Activated naive CD8-positive, alpha-beta T cell treated with anti-CD3 and anti-CD28 coated beads for 36 hours (primary cell): Measurements from ENCODE around the gene MED23. TPM values are rescaled to one million over a fixed set of nuclear protein-coding genes. Genes with fewer than 3 reads are reported as not detected.

Source experiments
- DNase-seq: peaks from one replicate; pipeline ENCODE4 v3.0.0; 2021
- H3K27ac Mint-ChIP-seq: one replicate; pipeline ENCODE4 v1.8.0; 2022; ENCODE audit warnings: mild to moderate bottlenecking, moderate library complexity, mixed read lengths
- H3K27me3 Mint-ChIP-seq: one replicate; pipeline ENCODE4 v1.8.0; 2022; ENCODE audit warnings: mild to moderate bottlenecking, mixed read lengths
- H3K36me3 Mint-ChIP-seq: one replicate; pipeline ENCODE4 v1.8.0; 2021; ENCODE audit warnings: mild to moderate bottlenecking, mixed read lengths
- H3K4me1 Mint-ChIP-seq: one replicate; pipeline ENCODE4 v1.8.0; 2021; ENCODE audit warnings: mixed read lengths
- H3K4me3 Mint-ChIP-seq: one replicate; pipeline ENCODE4 v1.8.0; 2022; ENCODE audit warnings: mild to moderate bottlenecking, moderate library complexity, mixed read lengths
- H3K9me3 Mint-ChIP-seq: one replicate; pipeline ENCODE4 v1.8.0; 2022; ENCODE audit warnings: mixed read lengths
- total RNA-seq, 2 experiments: library from RNA; stranded (reverse); gene quantifications; one replicate each; pipeline ENCODE4 v1.2.3, GENCODE V29; 2021

The MED23 gene
- total RNA-seq, 2 experiments from 2014 or later = 20.8 to 20.9 TPM

DNA sequence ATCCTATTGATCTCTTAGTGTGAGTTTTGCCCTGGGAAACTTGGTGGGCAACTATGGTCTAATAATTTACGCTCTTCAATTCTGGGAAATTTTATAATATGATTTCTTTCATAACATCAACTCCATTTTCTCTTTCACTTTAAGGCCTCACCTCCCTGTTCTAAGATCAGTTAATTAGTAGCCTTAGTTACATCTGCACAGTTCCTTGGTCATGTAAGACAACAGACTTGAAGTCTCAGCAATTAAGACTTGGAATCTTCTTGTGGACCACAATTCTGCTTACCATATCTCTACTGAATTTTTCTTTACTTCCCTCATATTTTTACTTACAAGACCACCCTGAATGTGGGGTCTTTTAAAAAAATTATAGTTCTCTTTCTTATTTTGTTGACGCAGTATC lies 17.8 kb upstream of the MED23 start:
- no peak overlapping the region for H3K4me3 Mint-ChIP-seq
- no peaks in the 10 kb centered on the region for H3K4me1 Mint-ChIP-seq
- no peak overlapping the region for H3K27ac Mint-ChIP-seq
- no peaks in the 10 kb centered on the region for H3K9me3 Mint-ChIP-seq
- no peak for DNase-seq
- H3K27me3 Mint-ChIP-seq = no peaks in the 10 kb centered on the region
- no peaks in the 10 kb centered on the region for H3K36me3 Mint-ChIP-seq

DNA sequence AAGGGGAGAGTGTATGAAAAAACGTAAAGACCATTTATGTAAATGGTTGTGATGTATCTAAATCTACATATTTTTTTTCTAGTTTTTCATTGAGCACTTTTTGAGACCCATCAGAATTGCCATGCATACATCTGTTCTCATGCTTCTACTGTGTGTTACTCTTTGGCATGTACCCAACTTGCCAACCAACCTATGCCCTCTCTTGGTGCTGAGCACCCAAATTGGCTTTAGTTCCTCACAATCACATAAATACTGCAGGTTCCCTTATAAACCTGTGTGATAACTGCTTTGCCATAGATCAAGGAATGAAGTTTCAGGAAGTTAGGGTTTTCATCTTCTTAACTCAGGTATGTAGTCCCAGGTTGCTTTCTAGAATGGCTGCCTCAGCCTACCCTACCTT lies 16.9 kb upstream of the MED23 start:
- H3K36me3 Mint-ChIP-seq = no peaks in the 10 kb centered on the region
- no peak overlapping the region for H3K27ac Mint-ChIP-seq
- H3K27me3 Mint-ChIP-seq = no peaks in the 10 kb centered on the region
- no peak overlapping the region for H3K4me3 Mint-ChIP-seq
- DNase-seq = no peak
- no peaks in the 10 kb centered on the region for H3K9me3 Mint-ChIP-seq
- no peaks in the 10 kb centered on the region for H3K4me1 Mint-ChIP-seq

DNA sequence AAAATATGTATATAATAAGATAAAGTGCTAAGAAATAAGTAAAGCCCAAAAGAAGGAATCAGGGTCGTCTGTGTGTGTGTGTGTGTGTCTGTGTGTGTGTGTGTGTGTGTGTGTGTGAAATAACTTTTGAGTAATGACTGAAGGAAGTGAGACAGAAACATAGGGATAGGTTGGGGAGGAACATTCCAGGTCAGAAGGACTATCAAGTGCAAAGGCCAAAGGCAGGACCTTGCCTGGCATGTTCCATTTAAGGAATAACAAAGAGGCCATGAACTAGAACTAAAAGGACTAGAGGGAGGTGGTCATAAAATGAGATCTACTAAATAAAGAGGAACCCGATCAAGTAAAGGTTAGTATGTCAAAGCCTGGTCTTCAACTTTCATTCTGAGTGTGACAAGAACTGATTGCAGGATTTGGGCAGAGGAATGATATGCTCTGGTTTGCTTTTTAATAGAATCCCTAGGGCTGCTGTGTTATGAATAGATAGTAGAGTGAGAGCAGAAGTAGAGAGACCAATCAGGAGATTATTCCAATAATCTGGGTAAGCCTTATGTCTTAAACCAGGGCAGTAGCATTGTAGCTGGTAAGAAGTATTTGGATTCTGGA lies 15.9 kb upstream of the MED23 start:
- no peak overlapping the region for H3K4me3 Mint-ChIP-seq
- no peaks in the 10 kb centered on the region for H3K36me3 Mint-ChIP-seq

DNA sequence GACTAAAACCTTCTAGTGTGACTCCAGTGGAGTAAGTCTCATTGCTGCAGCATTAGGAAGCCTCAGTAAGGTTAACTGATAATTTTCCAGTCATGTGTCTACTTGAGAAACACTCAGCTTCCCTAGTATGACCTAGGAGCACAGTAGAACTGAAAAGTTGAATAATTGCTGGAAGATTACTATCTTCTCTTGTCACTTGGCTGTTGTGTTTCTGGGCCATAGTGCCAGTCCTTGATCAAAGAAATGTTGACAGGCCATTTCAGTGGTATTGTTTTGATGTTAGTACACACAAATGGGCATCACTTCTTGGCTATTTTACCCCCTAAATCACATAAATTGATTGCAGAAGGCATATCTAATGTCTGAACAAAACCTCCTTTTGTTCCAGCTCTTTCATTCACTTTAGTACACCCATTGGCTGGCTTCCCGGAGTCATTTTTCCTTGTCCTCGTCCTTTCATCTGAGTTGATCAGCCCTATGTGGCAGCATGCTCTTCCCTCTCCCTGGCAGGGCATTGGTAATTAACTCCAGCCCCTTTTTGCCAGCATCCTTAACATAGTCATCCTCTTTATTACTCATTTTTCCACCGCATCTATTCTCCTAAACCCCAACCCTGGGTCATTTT lies 15.1 kb upstream of the MED23 start:
- H3K27me3 Mint-ChIP-seq = no peaks in the 10 kb centered on the region
- H3K36me3 Mint-ChIP-seq = no peaks in the 10 kb centered on the region
- H3K9me3 Mint-ChIP-seq = no peaks in the 10 kb centered on the region
- no peak overlapping the region for H3K27ac Mint-ChIP-seq
- DNase-seq = no peak
- no peaks in the 10 kb centered on the region for H3K4me1 Mint-ChIP-seq
- no peak overlapping the region for H3K4me3 Mint-ChIP-seq

More for the DNA sequence above, 15.9 kb upstream of the MED23 start:
- no peaks in the 10 kb centered on the region for H3K4me1 Mint-ChIP-seq
- no peaks in the 10 kb centered on the region for H3K9me3 Mint-ChIP-seq
- no peaks in the 10 kb centered on the region for H3K27me3 Mint-ChIP-seq
- DNase-seq = no peak
- no peak overlapping the region for H3K27ac Mint-ChIP-seq

DNA sequence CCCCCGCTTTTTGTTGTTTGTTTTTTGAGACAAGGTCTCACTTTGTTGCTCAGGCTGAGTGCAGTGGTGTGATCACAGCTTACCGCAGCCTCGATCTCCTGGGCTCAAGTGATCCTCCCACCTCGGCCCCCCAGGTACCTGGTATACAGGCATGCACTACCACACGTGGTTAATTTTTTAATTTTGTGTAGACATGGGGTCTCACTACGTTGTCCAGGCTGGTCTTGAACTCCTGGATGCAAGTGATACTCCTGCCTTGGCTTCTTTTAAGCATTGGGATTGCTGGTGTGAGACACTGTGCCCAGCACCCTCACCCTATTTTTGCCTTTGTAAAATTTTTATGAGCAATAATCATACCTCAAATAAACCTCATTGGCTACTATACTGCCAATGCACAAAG lies 14.5 kb upstream of the MED23 start:
- H3K4me1 Mint-ChIP-seq = no peaks in the 10 kb centered on the region
- no peaks in the 10 kb centered on the region for H3K36me3 Mint-ChIP-seq
- no peaks in the 10 kb centered on the region for H3K27me3 Mint-ChIP-seq
- H3K27ac Mint-ChIP-seq = no peak overlapping the region
- no peak overlapping the region for H3K4me3 Mint-ChIP-seq
- no peak for DNase-seq
- H3K9me3 Mint-ChIP-seq = no peaks in the 10 kb centered on the region

GRCh38 chr6:131641554-131641953 lies 13.5 kb upstream of the MED23 start:
- Mint-ChIP-seq H3K27ac (no peak overlapping the region), H3K36me3 (no peaks in the 10 kb centered on the region), H3K9me3 (no peaks in the 10 kb centered on the region), H3K4me1 (no peaks in the 10 kb centered on the region), H3K27me3 (no peaks in the 10 kb centered on the region), H3K4me3 (no peak overlapping the region)
- DNase-seq = no peak

DNA sequence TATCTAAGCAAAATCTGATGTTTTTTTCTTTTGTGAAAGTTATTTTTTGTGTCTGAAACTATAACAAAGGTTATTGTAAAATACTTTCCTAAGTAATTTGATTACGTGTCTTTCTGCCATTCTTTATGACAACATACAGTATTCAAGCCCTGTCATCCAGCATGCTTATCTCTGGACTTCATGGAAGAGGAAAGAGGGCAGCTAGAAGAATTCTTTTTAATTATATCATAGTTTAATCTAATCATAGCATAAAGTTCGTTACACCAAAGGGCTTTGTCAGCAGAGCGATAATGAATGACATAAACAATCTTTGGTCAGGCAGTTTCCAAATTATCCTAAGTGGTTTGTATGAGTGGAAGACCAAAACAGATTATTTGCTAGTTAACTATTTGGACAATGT lies 12.5 kb upstream of the MED23 start:
- Mint-ChIP-seq H3K9me3 (no peaks in the 10 kb centered on the region), H3K27ac (no peak overlapping the region), H3K4me3 (no peak overlapping the region), H3K27me3 (no peaks in the 10 kb centered on the region), H3K36me3 (no peaks in the 10 kb centered on the region), H3K4me1 (no peaks in the 10 kb centered on the region)
- DNase-seq = no peak

- no peak for DNase-seq
- H3K27me3 Mint-ChIP-seq = no peaks in the 10 kb centered on the region
- H3K4me1 Mint-ChIP-seq = no peaks in the 10 kb centered on the region
- H3K36me3 Mint-ChIP-seq = no peaks in the 10 kb centered on the region
- no peak overlapping the region for H3K27ac Mint-ChIP-seq
- H3K4me3 Mint-ChIP-seq = no peak overlapping the region
- H3K9me3 Mint-ChIP-seq = no peaks in the 10 kb centered on the region
These were observed 12.1 kb upstream of the MED23 start for GRCh38 chr6:131640100-131640499.

- no peaks in the 10 kb centered on the region for H3K9me3 Mint-ChIP-seq
- DNase-seq = no peak
- no peak overlapping the region for H3K4me3 Mint-ChIP-seq
- no peaks in the 10 kb centered on the region for H3K4me1 Mint-ChIP-seq
- H3K27ac Mint-ChIP-seq = no peak overlapping the region
- H3K27me3 Mint-ChIP-seq = no peaks in the 10 kb centered on the region
- no peaks in the 10 kb centered on the region for H3K36me3 Mint-ChIP-seq
These were observed 10.0 kb upstream of the MED23 start for GRCh38 chr6:131638013-131638412.

- no peak within 1 kb of the TSS for H3K4me3 Mint-ChIP-seq
- no peak for DNase-seq
- H3K9me3 Mint-ChIP-seq = no peaks in the 10 kb centered on the region
- no peak within 1 kb of the TSS for H3K27ac Mint-ChIP-seq
- H3K4me1 Mint-ChIP-seq = no peaks in the 10 kb centered on the region
- no peaks in the 10 kb centered on the region for H3K27me3 Mint-ChIP-seq
- no peaks in the 10 kb centered on the region for H3K36me3 Mint-ChIP-seq
These were observed 9.1 kb upstream of the MED23 start, which contains the start of gene ENPP3 for GRCh38 chr6:131636880-131637792. Gene ENPP3 (plus strand): TSS chr6:131637302. CDS start chr6:131637385, 83 bp downstream.

DNA sequence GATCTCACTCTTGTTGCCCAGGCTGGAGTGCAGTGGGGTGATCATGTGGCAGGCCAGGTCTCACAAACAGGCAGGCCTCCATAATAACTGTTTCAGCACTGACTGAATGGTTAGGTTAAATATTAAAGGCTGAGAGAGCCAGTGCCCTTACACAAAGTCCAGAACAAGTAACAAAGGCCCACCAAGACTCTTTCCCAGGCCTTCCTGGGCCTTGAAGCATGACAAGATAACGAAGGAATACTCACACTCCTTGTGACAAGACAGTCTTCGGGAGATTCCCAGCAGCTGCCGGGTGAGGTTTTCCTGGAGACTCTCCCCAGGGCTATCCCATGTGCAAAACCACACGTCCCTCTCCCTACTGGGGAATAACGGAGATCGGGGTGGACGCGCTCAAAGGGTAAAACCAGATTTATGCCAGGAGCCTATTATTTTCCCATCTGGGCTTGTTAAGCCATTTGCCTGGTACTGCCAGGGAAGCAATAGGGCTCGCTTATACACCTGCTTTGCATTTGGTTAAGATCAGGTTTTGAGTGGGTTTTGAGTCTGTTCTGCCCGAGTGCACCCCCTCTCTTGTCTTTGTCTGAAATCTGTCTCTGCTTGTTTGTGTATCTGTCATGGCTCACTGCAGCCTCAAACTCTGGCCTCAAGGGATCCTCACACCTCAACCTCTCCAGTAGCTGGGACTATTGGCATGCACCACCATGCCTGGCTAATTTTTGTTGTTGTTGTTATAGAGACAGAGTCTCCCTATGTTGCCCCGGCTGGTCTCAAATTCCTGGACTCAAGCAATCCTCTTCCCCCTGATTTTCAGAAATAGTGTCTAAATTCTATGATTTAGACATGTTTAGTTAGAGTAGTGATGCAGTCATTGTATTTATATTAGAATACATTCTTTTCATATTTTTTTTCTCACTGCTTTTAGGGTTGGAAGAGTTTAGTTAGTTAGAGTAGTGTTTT lies 7.6 kb upstream of the MED23 start:
- Mint-ChIP-seq H3K27me3 (no peaks in the 10 kb centered on the region), H3K4me1 (no peaks in the 10 kb centered on the region), H3K36me3 (no peaks in the 10 kb centered on the region), H3K27ac (no peak overlapping the region), H3K4me3 (no peak overlapping the region), H3K9me3 (no peaks in the 10 kb centered on the region)
- no peak for DNase-seq

GRCh38 chr6:131631625-131632289 lies 3.7 kb upstream of the MED23 start:
- Mint-ChIP-seq H3K27me3 (no peaks in the 10 kb centered on the region), H3K4me3 (no peak overlapping the region), H3K9me3 (no peaks in the 10 kb centered on the region), H3K36me3 (no peaks in the 10 kb centered on the region), H3K27ac (no peak overlapping the region), H3K4me1 (peaks cover 16% of the 10 kb centered on the region)
- no peak for DNase-seq

GRCh38 chr6:131629651-131630050 lies 1.6 kb upstream of the MED23 start:
- H3K4me1 Mint-ChIP-seq = peaks cover 18% of the 10 kb centered on the region
- no peak for DNase-seq
- no peaks in the 10 kb centered on the region for H3K9me3 Mint-ChIP-seq
- H3K4me3 Mint-ChIP-seq = no peak overlapping the region
- no peak overlapping the region for H3K27ac Mint-ChIP-seq
- H3K36me3 Mint-ChIP-seq = no peaks in the 10 kb centered on the region
- H3K27me3 Mint-ChIP-seq = no peaks in the 10 kb centered on the region

- peaks cover 18% of the 10 kb centered on the region for H3K4me1 Mint-ChIP-seq
- H3K9me3 Mint-ChIP-seq = no peaks in the 10 kb centered on the region
- peak overlapping the region; percentile 98 for H3K4me3 Mint-ChIP-seq
- no peak overlapping the region for H3K27ac Mint-ChIP-seq
- no peaks in the 10 kb centered on the region for H3K36me3 Mint-ChIP-seq
- H3K27me3 Mint-ChIP-seq = no peaks in the 10 kb centered on the region
- no peak for DNase-seq
These were observed 684 bp upstream of the MED23 start for GRCh38 chr6:131628726-131629125.
